CD4-positive, alpha-beta T cell treated with Interleukin-1 beta for 1 hour (primary cell): ENCODE measurements around the gene CACNA1H.
"Not testable (repeated sequence)": the region's sequence is repeated elsewhere in the genome, so short reads cannot be mapped to it uniquely, and the experiment has no call there.

Experiments used
- DNase-seq, 2 donors: peaks; one replicate each; pipeline ENCODE4 v3.0.0-alpha.2; 2020 to 2022

The CACNA1H gene

GRCh38 chr16:1176280-1176897 is 23.5 kb downstream of the CACNA1H start:
- DNase-seq = no peak

- DNase-seq = no peak
Observed at GRCh38 chr16:1177053-1177452, 24.1 kb downstream of the CACNA1H start.

- no peak for DNase-seq
Observed at GRCh38 chr16:1177750-1178149, 24.8 kb downstream of the CACNA1H start.

- DNase-seq = no peak
Observed at GRCh38 chr16:1178295-1178910, 25.5 kb downstream of the CACNA1H start.

GRCh38 chr16:1180549-1181403 is 27.9 kb downstream of the CACNA1H start:
- no peak for DNase-seq

GRCh38 chr16:1181404-1182315 is 28.8 kb downstream of the CACNA1H start:
- DNase-seq = no peak

- DNase-seq = no peak
Observed at GRCh38 chr16:1182316-1182671, 29.4 kb downstream of the CACNA1H start.

- DNase-seq = no peak
Observed at GRCh38 chr16:1182950-1183907, 30.3 kb downstream of the CACNA1H start.

GRCh38 chr16:1184156-1184868 is 31.4 kb downstream of the CACNA1H start:
- no peak for DNase-seq

- no peak for DNase-seq
Observed at GRCh38 chr16:1184980-1185379, 32.1 kb downstream of the CACNA1H start.

GRCh38 chr16:1185460-1186207 is 32.7 kb downstream of the CACNA1H start:
- DNase-seq = not testable (repeated sequence)

GRCh38 chr16:1188432-1189189 is 35.7 kb downstream of the CACNA1H start:
- peak; percentile 17 to 35 for DNase-seq

- DNase-seq = no peak
Observed at GRCh38 chr16:1189455-1189854, 36.5 kb downstream of the CACNA1H start.

- not testable (repeated sequence) for DNase-seq
Observed at GRCh38 chr16:1190789-1191188, 37.9 kb downstream of the CACNA1H start.

GRCh38 chr16:1192384-1193073 is 39.6 kb downstream of the CACNA1H start:
- DNase-seq = no peak

GRCh38 chr16:1193143-1193824 is 40.4 kb downstream of the CACNA1H start:
- DNase-seq = no peak

GRCh38 chr16:1193825-1194581 is 41.1 kb downstream of the CACNA1H start:
- no peak for DNase-seq
